ENCODE measurements around the gene COL1A1. TPM values are rescaled to one million over a fixed set of nuclear protein-coding genes. Genes with fewer than 3 reads are reported as not detected.

Gene COL1A1
- total RNA-seq, 1 experiment from 2014 or later = 4.2 TPM

DNA sequence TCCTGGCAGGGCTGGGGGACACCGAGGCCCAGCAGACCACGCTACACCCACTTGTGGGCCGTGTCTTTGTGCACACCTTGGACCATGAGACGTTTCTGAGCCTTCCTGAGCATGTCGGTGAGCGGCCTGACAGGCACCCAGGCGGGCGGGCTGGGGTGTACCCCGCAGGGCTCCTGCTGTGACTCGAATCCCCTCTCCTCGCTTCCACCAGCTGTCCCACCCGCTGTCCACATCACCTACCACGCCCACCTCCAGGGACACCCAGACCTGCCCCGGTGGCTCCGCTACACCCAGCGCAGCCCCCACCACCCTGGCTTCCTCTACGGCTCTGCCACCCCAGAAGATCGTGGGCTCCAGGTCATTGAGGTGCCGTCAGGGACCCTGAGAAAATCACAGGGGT, 34.1 kb downstream of the COL1A1 start:
- DNase-seq = no peak
- peaks cover 8% of the 10 kb centered on the region; the same call in 1 of the 2 replicates for H3K4me1 ChIP-seq
- H3K9me3 ChIP-seq (replicated peaks) = no peaks in the 10 kb centered on the region
- no peak overlapping the region for H3K4me3 ChIP-seq
- peaks cover 28% of the 10 kb centered on the region for H3K36me3 ChIP-seq
- no peak overlapping the region for H3K27ac ChIP-seq
- no peaks in the 10 kb centered on the region for H3K27me3 ChIP-seq

DNA sequence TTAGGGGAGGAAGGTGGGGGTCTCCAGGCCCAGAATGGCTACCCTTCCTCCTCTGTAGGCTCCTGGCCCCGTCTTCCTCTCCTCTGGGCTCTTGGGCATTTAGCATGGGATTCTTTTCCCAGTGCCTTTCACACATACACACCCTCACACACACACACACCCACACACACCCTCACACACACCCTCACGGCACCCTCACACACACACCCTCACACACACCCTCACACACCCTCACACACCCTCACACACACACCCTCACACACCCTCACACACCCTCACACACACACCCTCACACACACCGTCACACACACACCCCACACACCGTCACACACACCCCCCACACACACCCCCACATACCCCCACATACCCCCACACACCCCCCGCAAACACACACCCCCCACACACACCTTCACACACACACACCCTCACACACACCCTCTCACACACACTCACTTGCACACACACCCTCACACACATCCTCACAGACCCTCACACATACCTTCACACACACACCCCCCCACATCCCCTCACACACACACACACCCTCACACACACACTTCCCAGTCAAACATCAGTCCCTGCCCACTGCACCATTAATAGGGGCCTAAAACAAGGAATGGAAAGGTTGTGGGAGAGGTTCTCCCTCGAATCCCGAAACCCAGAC, 34.8 kb downstream of the COL1A1 start:
- Histone ChIP-seq H3K36me3 (peaks cover 23% of the 10 kb centered on the region), H3K4me1 (peaks cover 12% of the 10 kb centered on the region), H3K27ac (peak overlapping the region; percentile 94), H3K27me3 (no peaks in the 10 kb centered on the region), H3K9me3 (replicated peaks) (no peaks in the 10 kb centered on the region), H3K4me3 (peak overlapping the region; percentile 64)
- no peak for DNase-seq

DNA sequence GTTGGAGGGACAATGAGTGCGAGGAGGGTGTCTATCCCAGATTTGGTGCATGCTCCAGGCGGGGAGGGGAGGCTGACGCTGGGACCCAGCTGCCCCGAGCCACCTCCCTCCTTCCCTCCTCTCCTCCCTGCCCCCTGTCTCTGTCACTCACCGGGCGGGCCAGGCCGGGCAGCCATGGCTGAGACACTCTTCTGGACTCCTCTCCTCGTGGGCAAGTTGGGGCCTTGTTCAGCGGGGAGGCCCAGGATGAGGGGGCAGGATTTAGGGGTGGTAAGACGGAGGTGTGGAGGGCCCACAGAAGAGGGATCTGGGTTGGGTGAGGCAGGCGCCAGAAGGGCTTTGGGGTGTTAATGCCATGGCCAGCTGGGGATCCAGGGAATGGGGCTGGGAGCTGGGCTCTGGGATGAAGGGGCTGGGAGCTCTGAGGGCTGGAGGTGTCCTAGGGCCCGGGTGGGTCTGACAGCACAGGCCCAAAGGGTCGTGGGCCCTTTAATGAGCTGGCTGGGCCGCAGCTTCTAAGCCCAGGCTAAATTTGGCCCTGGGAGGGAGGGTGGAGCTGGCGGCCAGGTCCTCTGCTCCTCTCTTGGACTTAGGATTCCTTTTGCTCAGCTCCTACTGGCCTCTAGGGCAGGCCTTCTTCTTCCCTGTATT, 35.4 kb downstream of the COL1A1 start, which contains the start of gene SGCA:
SGCA (plus strand) TSS at position 139 of the 651 bp plus-strand sequence; CDS start at position 175, 36 bp downstream.
- Histone ChIP-seq H3K4me1 (peaks cover 12% of the 10 kb centered on the region), H3K9me3 (replicated peaks) (no peaks in the 10 kb centered on the region), H3K27me3 (no peaks in the 10 kb centered on the region), H3K27ac (peak within 1 kb of the TSS; percentile 94), H3K4me3 (peak within 1 kb of the TSS; percentile 64), H3K36me3 (peaks cover 21% of the 10 kb centered on the region)
- DNase-seq = peak; percentile 89 to 90

DNA sequence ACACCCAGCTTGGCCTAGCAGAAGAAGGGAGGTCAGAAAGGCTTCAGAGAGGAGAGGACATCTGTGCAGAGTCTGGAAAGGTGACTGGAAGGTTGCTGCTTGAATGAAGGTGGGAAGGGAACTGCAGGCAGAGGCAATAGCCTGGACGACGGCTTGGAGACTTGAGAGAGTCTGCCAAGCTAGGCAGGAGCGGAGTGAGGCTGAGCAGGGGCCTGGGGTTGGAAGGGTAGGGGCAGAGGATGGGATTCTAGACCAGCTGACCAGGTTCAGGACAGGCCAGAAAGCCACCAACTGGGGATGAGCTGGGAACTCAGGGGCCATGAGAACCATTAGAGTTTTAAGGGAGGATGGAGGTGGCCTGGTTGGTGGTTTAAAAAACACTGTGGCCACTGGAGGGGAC, 36.0 kb downstream of the COL1A1 start:
- Histone ChIP-seq H3K27ac (peak overlapping the region; percentile 94), H3K4me3 (peak overlapping the region; percentile 64), H3K9me3 (replicated peaks) (no peaks in the 10 kb centered on the region)

DNA sequence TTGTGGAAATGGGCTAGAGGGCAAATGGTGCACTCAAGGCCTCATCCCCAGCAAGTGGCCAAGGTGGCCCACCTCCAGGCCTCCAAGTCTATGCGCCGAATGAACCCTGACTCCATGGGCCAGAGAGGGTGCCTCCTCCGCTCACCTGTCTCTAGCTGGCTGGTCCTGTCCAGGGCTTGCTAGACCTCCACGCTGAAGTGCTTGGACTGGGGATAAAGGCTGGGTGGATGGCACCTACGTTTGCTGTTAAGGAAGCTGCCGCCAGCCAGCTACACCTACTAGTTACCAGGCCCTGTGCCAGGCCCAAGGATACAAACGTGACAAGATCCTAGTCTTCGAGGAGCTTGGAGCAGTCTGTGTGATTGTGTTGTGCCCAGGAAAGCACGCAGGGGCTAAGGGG, 36.4 kb downstream of the COL1A1 start:
- no peak for DNase-seq
- Histone ChIP-seq H3K4me1 (peaks cover 12% of the 10 kb centered on the region), H3K36me3 (peaks cover 19% of the 10 kb centered on the region), H3K27me3 (no peaks in the 10 kb centered on the region), H3K9me3 (replicated peaks) (no peaks in the 10 kb centered on the region), H3K27ac (peak overlapping the region; percentile 94; the same call in 1 of the 2 replicates), H3K4me3 (no peak overlapping the region)

More for the DNA sequence above, 36.0 kb downstream of the COL1A1 start:
- Histone ChIP-seq H3K36me3 (peaks cover 21% of the 10 kb centered on the region), H3K4me1 (peaks cover 12% of the 10 kb centered on the region), H3K27me3 (no peaks in the 10 kb centered on the region)
- no peak for DNase-seq

DNA sequence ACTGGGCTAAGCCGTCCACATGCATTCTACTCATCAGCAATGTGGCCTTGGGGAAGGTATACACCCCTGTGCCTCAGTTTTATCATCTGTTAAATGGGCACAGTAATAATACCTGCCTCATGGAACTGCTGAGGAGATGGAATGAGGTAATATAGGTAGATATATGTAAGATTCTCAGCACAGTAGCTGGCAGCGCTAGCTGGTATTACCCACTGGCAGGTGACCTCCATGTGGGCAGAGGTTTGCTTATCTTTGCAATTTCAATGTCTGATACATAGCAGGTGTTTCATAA, 36.8 kb downstream of the COL1A1 start:
- peaks cover 12% of the 10 kb centered on the region for H3K4me1 ChIP-seq
- DNase-seq = no peak

DNA sequence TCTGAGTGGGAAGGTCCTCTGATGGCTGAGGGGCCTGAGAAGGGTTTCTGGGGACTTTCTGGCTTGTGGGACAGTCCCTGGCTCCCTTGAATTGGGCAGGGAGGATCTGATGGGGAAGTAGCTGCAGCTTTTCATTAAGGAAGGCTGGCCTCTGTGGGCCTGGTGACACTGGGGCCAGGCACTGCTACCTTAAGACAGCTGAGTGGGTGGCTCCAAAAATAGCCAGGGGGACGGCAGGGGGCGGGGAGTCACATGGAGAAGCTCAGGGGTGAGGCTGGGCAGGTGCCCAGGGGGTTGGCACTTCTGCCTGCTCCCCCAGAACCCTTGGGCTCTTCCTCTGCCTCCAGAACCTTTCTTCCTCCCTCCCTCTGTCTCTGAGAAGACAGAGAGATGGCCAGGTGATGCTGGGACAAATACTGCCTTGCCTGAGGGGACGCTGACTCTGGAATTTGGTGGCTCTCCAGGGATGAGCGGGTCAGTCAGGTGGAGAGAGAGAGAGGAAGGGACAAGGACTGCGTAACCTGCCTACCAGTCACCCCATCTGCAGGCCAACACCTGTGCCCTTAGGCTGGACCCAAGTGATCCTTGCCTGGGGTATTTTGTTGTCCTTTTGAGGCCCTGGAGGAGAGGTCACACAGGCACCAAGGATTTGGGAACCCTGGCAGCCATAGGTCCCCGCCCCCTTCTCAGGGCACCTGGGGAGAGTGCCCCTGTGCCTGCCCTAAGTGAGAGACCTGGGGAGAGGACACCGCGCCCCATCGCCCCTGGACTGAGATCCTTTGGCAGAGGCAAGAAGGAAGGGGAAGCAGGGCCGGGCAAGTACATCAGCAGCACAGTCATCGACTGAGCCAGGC, 37.4 kb downstream of the COL1A1 start:
- no peaks in the 10 kb centered on the region for H3K27me3 ChIP-seq
- peaks cover 11% of the 10 kb centered on the region for H3K36me3 ChIP-seq
- no peak overlapping the region for H3K4me3 ChIP-seq
- no peak overlapping the region for H3K27ac ChIP-seq
- DNase-seq = peak in 1 of 2 experiments; percentile 11
- H3K9me3 ChIP-seq (replicated peaks) = no peaks in the 10 kb centered on the region
- peaks cover 12% of the 10 kb centered on the region for H3K4me1 ChIP-seq

More for the DNA sequence above, 36.8 kb downstream of the COL1A1 start:
- no peak overlapping the region for H3K27ac ChIP-seq
- peaks cover 14% of the 10 kb centered on the region for H3K36me3 ChIP-seq
- H3K9me3 ChIP-seq (replicated peaks) = no peaks in the 10 kb centered on the region
- no peak overlapping the region for H3K4me3 ChIP-seq
- H3K27me3 ChIP-seq = no peaks in the 10 kb centered on the region

DNA sequence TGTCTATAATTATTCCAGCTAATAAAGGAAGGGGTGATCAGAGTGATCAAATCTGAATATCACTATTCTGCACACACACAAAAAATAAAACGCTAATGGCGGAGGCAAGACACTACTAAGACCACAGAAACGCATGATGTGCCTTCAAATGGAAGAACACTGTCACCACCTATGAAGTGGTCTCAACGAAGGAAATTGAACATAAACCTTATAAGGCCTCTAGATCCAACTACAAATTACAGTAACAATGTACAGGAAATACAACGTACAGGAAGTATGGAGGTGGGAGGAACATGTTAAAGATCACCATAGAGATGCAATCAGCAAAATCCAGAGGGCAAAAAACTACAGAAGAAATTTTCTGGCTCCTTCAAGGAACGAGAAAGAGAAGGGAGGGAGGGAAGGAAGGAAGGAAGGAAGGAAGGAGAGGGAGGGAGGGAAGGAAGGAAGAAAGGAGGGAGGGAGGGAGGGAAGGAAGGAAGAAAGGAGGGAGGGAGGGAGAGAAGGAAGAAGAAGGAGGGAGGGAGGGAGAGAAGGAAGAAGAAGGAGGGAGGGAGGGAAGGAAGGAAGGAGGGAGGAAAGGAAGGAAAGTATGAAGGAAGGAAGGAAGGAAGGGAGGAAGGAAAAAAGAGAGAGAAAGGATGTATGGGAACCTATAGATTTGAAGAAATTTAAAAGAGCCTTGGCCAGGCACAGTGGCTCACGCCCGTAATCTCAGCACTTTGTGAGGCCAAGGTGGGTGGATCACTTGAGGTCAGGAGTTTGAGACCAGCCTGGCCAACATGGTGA, 38.8 kb downstream of the COL1A1 start:
- Histone ChIP-seq H3K36me3 (peaks cover 3% of the 10 kb centered on the region; the same call in 1 of the 2 replicates), H3K4me3 (no peak overlapping the region), H3K4me1 (peaks cover 12% of the 10 kb centered on the region), H3K9me3 (replicated peaks) (no peaks in the 10 kb centered on the region), H3K27ac (no peak overlapping the region), H3K27me3 (no peaks in the 10 kb centered on the region)
- DNase-seq = no peak

DNA sequence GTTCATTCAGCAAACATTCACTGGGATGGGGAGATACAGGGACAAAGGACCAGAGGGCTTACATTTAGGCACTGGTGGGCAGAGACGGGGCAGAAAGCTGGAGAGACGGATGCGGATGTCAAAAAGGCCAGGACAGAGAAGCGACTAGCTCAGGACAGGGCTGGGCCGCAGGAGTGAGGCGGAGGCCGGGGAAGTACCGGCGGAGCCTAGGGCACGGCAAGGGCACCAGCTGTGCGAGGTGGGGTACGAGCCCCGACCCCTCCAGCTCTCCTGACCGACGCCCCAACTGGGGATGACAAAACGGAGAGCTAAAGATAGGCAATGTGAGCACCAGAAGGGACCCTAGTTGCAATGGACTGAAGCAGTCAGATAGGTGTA, 39.5 kb downstream of the COL1A1 start:
- Histone ChIP-seq H3K4me3 (peak overlapping the region; percentile 53), H3K27ac (peak overlapping the region; percentile 16; the same call in 1 of the 2 replicates), H3K4me1 (peaks cover 12% of the 10 kb centered on the region), H3K27me3 (no peaks in the 10 kb centered on the region), H3K9me3 (replicated peaks) (no peaks in the 10 kb centered on the region), H3K36me3 (no peaks in the 10 kb centered on the region)
- peak in 1 of 2 experiments; percentile 7 for DNase-seq

DNA sequence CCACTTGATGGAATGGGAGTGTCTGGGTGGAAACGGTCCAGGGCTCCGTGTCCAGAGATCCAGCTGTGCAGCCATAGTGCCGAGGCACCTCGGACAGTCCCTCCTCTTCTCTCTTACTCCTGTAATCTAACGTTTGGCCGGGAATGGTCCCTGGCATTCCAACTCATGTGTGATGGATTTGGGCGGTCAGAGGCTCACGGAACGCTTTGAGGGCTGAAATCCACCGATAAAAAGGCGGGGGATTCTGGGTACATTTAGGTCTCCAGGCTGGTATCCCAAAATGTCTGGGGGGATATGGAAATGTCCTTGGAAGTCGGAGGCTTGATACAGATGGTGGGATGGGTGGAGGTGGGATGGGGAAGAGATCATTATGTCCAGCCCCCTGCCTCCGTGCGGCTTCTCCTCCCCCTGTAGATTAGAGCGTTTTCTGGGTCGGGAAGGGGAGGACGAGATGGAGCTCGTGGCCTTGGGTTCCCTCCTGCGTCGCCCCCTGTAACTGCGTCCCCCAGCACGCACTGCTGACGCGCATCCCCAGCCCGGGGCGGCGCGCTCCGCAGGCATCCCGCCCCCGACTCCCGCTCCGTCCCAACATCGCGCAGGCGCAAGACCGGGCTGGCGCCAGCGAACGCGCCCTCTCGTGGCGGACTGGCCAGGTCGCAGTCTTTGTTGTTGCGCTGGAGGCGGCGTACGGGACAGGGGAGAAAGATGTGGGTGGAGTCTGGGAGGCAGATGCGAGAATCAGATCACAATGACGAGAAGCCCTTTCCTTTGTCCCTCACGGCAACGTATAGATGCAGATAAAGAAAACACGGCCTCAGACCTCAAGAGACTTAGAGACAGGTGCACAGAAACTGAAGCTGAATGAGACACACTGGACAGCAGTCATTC, 40.2 kb downstream of the COL1A1 start:
- Histone ChIP-seq H3K4me3 (peak overlapping the region; percentile 53), H3K27ac (peak overlapping the region; percentile 16; the same call in 1 of the 2 replicates), H3K9me3 (replicated peaks) (no peaks in the 10 kb centered on the region), H3K27me3 (no peaks in the 10 kb centered on the region), H3K4me1 (peaks cover 12% of the 10 kb centered on the region), H3K36me3 (no peaks in the 10 kb centered on the region)
- DNase-seq = peak; percentile 90 to 94

DNA sequence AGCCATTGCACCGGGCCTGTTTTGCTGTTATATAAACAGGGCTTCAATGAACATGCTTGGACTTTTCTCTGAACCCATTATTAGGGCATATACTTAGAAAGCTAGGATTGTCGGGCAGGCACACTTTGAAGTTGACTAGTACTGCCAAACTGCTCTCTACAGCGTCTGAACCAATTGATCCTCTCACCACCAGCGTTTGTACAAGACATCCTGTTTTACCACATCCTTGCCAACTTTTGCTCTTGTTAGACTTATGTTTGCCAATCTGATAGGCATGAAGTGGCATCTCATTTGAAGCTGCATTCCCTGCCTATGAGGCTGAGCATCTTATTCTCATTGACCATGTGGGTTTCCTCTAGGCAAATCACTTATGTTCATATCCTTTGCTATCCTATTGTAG, 43.5 kb downstream of the COL1A1 start:
- DNase-seq = no peak
- peaks cover 7% of the 10 kb centered on the region for H3K4me1 ChIP-seq

DNA sequence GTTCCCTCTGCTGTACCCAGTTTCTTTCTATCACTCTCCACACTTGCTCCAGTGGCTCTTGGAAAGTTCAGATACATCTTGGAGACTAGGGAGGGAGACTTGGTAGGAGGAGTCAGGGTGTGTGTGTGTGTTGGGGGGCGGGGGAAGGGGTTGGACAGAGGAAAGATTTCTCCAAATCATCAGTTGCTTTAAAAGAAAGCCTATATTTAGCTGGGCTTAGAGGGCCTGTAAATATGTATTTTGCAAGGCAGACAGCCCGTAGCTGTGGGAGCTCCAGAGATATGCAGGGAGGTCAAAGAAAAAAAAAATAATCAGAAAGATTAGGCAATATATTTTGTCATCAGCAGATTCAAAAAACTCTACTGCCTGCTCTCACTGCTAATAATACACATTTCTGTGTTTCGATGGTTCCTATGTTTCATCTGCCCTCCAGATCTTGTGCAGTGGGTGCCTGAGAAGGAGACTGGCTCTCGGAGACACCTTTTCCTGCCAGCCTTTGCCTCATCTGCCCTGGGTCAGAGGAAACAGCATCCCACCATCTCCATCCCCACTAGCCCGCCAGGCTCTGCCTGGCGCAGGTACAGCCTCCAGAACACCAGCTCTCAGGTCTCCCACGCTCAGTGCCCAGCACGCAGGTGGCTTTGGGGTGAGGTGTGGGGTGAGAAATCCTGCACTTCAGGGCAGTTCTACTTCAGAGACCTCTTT, 46.2 kb downstream of the COL1A1 start:
- H3K36me3 ChIP-seq = no peaks in the 10 kb centered on the region
- H3K4me3 ChIP-seq = no peak overlapping the region
- no peaks in the 10 kb centered on the region for H3K27me3 ChIP-seq
- no peak overlapping the region for H3K27ac ChIP-seq
- H3K9me3 ChIP-seq (replicated peaks) = no peaks in the 10 kb centered on the region
- DNase-seq = no peak
- H3K4me1 ChIP-seq = 0 out of 2 replicates have a peak, but pooled peaks cover 5% of the 10 kb centered on the region

More for the DNA sequence above, 43.5 kb downstream of the COL1A1 start:
- no peaks in the 10 kb centered on the region for H3K9me3 ChIP-seq (replicated peaks)
- H3K27ac ChIP-seq = no peak overlapping the region
- H3K4me3 ChIP-seq = no peak overlapping the region
- H3K36me3 ChIP-seq = no peaks in the 10 kb centered on the region
- H3K27me3 ChIP-seq = no peaks in the 10 kb centered on the region

DNA sequence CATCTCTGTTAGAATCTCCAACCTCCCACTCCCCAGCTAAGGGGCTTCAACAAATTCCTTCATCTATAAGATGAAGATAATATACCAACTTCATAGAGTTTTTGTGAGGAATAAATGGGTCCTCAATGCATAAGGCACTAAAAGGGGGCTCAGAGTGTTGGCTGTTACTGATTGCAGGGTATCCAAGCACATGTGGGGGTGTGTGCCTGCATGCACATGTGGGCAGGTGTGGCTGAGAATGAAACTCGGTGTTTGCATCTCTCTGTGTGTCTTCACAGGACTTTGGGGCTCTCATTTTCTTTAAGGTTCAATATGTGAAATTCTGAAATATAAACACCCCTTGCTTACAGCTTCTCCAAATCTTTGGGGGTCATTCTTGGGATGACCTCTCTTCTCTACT, 46.8 kb downstream of the COL1A1 start:
- H3K36me3 ChIP-seq = no peaks in the 10 kb centered on the region
- H3K4me3 ChIP-seq = no peak overlapping the region
- no peaks in the 10 kb centered on the region for H3K27me3 ChIP-seq
- DNase-seq = no peak
- no peaks in the 10 kb centered on the region for H3K9me3 ChIP-seq (replicated peaks)
- H3K4me1 ChIP-seq = 0 out of 2 replicates have a peak, but pooled peaks cover 5% of the 10 kb centered on the region
- no peak overlapping the region for H3K27ac ChIP-seq

Measured in SJCRH30 (cell line).